ENCODE results near the gene NOL12.

GRCh38 chr22:37636949-37637273 lies 49.2 kb upstream of the NOL12 start:
- no peak for TF ChIP-seq POLR2A (IDR thresholded peaks at IDR 0.05)
- TF ChIP-seq POLR2AphosphoS5 (IDR thresholded peaks at IDR 0.05) = no peak
- no peak for TF ChIP-seq CTCF (IDR thresholded peaks at IDR 0.05 in 8 of 11, conservative IDR thresholded peaks at IDR 0.05 in 3 of 11)

Data from spleen (tissue), 7 donors.